HG02588 (cell line): ENCODE results near the gene PCDHGB5.

Experiments used
- ATAC-seq: cut with Tn5 transposase; IDR thresholded peaks from one replicate; pipeline ENCODE4 v1.9.1; 2021; ENCODE audit warnings: mild to moderate bottlenecking, moderate library complexity; ENCODE audit not compliant: unreplicated experiment

The PCDHGB5 gene

GRCh38 chr5:141397756-141398551 is at the start of gene PCDHGB5:
Gene PCDHGB5 (plus strand): TSS chr5:141397947. CDS start chr5:141398128, 181 bp downstream.
- ATAC-seq: peak; percentile 96

- no peak for ATAC-seq
Observed at GRCh38 chr5:141349917-141350619, 47.7 kb upstream of the PCDHGB5 start, which contains the start of gene PCDHGB1. Gene PCDHGB1 (plus strand): TSS chr5:141350099. CDS start chr5:141350261, 162 bp downstream.

GRCh38 chr5:141351591-141351990 is 46.2 kb upstream of the PCDHGB5 start:
- no peak for ATAC-seq

DNA sequence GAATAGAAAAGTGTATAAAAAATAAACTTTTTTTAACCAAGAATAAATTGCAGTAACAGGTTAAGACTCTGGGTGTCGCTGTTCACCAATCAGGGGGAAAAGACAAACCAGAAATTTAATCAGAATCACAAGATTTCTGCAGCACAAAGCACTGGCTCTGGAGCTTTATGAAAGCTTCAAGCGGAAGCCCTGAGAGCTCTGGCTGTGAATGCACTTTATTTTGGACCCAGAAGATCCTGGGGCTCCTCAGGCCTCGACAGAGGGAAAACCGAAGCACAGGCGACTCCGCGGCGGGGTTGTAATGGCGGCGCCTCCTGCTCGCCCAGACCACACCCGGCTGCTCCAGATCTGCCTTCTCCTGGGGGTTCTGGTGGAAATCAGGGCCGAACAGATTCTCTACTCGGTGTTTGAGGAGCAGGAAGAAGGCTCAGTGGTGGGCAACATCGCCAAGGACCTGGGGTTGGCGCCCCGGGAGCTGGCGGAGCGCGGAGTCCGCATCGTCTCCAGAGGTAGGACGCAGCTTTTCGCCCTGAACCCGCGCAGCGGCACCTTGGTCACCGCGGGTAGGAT is 42.8 kb upstream of the PCDHGB5 start, which contains the start of gene PCDHGA4:
PCDHGA4 (plus strand) TSS at position 122 of the 570 bp plus-strand sequence; CDS start at position 209, 87 bp downstream.
- no peak for ATAC-seq

- ATAC-seq: no peak
Observed at GRCh38 chr5:141355641-141356040, 42.1 kb upstream of the PCDHGB5 start.

GRCh38 chr5:141356133-141356532 is 41.6 kb upstream of the PCDHGB5 start:
- no peak for ATAC-seq

DNA sequence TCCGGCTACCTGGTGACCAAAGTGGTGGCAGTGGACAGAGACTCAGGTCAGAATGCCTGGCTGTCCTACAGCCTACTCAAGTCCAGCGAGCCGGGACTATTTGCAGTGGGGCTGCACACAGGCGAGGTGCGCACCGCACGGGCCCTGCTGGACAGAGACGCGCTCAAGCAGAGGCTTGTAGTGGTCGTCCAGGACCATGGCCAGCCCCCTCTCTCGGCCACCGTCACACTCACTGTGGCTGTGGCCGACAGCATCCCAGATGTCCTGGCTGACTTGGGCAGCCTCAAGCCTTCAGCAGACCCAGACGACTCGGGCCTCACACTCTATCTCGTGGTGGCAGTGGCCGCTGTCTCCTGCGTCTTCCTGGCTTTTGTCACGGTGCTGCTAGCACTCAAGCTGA is 40.8 kb upstream of the PCDHGB5 start:
- ATAC-seq: no peak

DNA sequence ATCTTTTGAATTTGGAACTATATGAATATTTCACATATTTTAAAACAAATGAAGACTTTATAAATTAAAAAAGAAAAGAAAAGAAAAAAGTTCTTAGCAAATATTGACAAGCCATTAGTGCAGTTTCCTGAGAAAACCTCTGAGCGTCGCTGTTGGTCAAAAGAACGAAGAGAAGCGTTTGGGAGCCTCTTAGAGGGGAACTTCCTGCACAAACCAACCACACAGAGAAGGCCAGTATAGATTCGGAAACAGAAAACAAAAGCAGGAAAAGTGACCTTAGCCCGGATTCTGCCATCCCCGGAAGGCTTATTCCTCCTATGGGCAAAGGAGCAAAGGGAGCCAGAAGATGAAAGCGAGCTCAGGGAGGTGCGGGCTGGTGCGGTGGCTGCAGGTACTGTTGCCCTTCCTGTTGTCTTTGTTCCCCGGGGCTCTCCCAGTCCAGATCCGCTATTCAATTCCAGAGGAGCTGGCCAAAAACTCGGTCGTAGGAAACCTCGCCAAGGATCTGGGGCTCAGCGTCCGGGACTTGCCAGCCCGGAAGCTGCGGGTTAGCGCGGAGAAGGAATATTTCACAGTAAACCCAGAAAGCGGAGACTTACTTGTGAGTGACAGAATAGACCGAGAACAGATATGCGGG is 37.8 kb upstream of the PCDHGB5 start, which contains the start of gene PCDHGB2:
PCDHGB2 (plus strand) TSS at position 205 of the 637 bp plus-strand sequence; CDS start at position 347, 142 bp downstream.
- ATAC-seq: peak; percentile 46

- ATAC-seq: no peak
Observed at GRCh38 chr5:141360685-141361084, 37.1 kb upstream of the PCDHGB5 start.

DNA sequence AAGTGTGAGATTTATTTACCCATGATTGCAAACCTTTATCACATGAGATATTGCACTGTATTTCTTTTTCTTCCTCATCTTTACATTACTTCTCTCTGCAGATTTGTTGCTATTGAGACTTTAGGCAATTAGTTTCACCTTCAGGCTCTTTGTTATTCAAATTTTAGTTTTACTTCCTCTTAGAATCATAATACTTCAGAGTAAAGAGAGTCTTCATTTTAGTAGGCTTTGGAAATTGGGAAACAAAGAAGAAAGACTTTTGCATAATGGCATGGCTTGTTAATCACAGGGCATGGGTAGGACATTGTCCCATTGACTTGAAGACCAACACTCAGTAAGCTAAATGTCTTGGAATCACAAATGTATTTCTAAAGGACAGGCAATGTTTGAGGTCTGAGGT is 35.0 kb upstream of the PCDHGB5 start:
- ATAC-seq: no peak

GRCh38 chr5:141363952-141364660 is 33.6 kb upstream of the PCDHGB5 start, which contains the start of gene PCDHGA5:
Gene PCDHGA5 (plus strand): TSS chr5:141364162. CDS start chr5:141364331, 169 bp downstream.
- ATAC-seq: no peak

- ATAC-seq: no peak
Observed at GRCh38 chr5:141366016-141366896, 31.5 kb upstream of the PCDHGB5 start.

- peak; percentile 97 for ATAC-seq
Observed at GRCh38 chr5:141369994-141370848, 27.5 kb upstream of the PCDHGB5 start, which contains the start of gene PCDHGB3. Gene PCDHGB3 (plus strand): TSS chr5:141370242. CDS start chr5:141370395, 153 bp downstream.

DNA sequence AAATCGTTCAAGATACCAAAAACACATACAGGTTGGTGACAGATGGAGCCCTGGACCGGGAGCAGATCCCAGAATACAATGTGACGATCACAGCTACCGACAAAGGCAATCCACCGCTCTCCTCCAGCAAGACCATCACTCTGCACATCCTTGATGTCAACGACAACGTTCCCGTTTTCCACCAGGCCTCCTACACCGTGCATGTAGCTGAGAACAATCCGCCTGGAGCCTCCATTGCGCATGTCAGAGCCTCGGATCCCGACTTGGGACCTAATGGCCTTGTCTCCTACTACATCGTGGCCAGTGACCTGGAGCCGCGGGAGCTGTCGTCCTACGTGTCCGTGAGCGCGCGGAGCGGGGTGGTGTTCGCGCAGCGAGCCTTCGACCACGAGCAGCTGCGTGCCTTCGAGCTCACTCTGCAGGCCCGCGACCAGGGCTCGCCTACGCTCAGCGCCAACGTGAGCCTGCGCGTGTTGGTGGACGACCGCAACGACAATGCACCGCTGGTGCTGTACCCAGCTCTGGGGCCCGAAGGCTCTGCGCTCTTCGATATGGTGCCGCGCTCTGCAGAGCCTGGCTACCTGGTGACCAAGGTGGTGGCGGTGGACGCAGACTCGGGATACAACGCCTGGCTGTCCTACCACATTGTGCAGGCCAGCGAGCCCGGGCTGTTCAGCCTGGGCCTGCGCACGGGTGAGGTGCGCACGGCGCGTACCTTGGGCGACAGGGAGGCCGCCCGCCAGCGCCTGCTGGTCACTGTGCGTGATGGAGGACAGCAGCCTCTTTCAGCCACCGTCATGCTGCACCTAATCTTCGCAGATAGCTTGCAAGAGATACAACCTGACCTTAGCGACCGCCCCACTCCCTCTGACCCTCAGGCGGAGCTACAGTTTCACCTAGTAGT is 25.9 kb upstream of the PCDHGB5 start:
- ATAC-seq: no peak

GRCh38 chr5:141373673-141374317 is 24.0 kb upstream of the PCDHGB5 start, which contains the start of gene PCDHGA6:
Gene PCDHGA6 (plus strand): TSS chr5:141373891. CDS start chr5:141374084, 193 bp downstream.
- no peak for ATAC-seq

GRCh38 chr5:141374627-141375026 is 23.1 kb upstream of the PCDHGB5 start:
- ATAC-seq: no peak
